H1 (cell line): ENCODE measurements around the gene AASDH. TPM values are rescaled to one million over a fixed set of nuclear protein-coding genes. Genes with fewer than 3 reads are reported as not detected.
A peak's percentile ranks its signal among the peaks of the same experiment; 100 is the strongest.

ENCODE experiments used
- BRCA1 ChIP-seq: IDR thresholded peaks from 2 replicates; pipeline ENCODE4 v1.6.1; 2012; ENCODE audit warnings: low read depth, low read length, improper control_type of control experiment
- CBX8 ChIP-seq: fragments of 300-800, 300-1000 bp; sonication (generic); IDR thresholded peaks from 2 replicates; pipeline ENCODE4 v1.7.1; 2016; ENCODE audit warnings: low read depth, low read length, borderline replicate concordance
- E2F6 ChIP-seq: IDR thresholded peaks from 2 replicates; pipeline ENCODE4 v1.6.1; 2012; ENCODE audit warnings: inconsistent platforms
- EGR1 ChIP-seq: IDR thresholded peaks from 2 replicates; pipeline ENCODE4 v1.6.1; 2011; ENCODE audit warnings: low read depth, low read length, borderline replicate concordance
- EP300 ChIP-seq, 2 experiments: IDR thresholded peaks; 1 replicate in 1 of 2; 2 replicates in 1 of 2; pipeline ENCODE4 v1.6.1; 2011 to 2012; ENCODE audit warnings: low read depth in 2 of 2, low read length in 2 of 2, mild to moderate bottlenecking in 2 of 2, borderline replicate concordance in 1 of 2, inconsistent platforms in 1 of 2, moderate library complexity in 1 of 2
- EZH2 ChIP-seq: fragments of 200-600 bp; sonication (generic); IDR thresholded peaks from 2 replicates; pipeline ENCODE4 v1.7.1; 2012; ENCODE audit warnings: low read depth, mild to moderate bottlenecking, moderate library complexity, low read length, inconsistent platforms; ENCODE audit not compliant: severe bottlenecking
- FOSL1 ChIP-seq: IDR thresholded peaks from 2 replicates; pipeline ENCODE4 v1.6.1; 2011; ENCODE audit warnings: mild to moderate bottlenecking, low read depth, low read length, moderate library complexity; ENCODE audit not compliant: insufficient read depth
- GABPA ChIP-seq: IDR thresholded peaks from 2 replicates; pipeline ENCODE4 v1.6.1; 2011; ENCODE audit warnings: mild to moderate bottlenecking, low read length, moderate library complexity, borderline replicate concordance; ENCODE audit not compliant: insufficient read depth
- HDAC6 ChIP-seq: IDR thresholded peaks from one replicate; pipeline ENCODE4 v1.7.1; 2012; ENCODE audit warnings: low read depth, mild to moderate bottlenecking, inconsistent platforms, low read length, moderate library complexity
- KDM1A ChIP-seq: fragments of 200-600, 300-600 bp; sonication (generic); IDR thresholded peaks from 2 replicates; pipeline ENCODE4 v1.7.1; 2016; ENCODE audit warnings: mild to moderate bottlenecking, low read length, borderline replicate concordance
- KDM4A ChIP-seq: IDR thresholded peaks from one replicate; pipeline ENCODE4 v1.7.1; 2012; ENCODE audit warnings: low read depth, mild to moderate bottlenecking, moderate library complexity, low read length, inconsistent platforms; ENCODE audit not compliant: severe bottlenecking
- NRF1 ChIP-seq: IDR thresholded peaks from 2 replicates; pipeline ENCODE4 v1.6.1; 2011; ENCODE audit warnings: mild to moderate bottlenecking, low read depth, low read length, improper control_type of control experiment
- PHF8 ChIP-seq: fragments of 200-600 bp; sonication (generic); conservative IDR thresholded peaks from 2 replicates; pipeline ENCODE4 v1.7.1; 2012; ENCODE audit warnings: low read depth, mild to moderate bottlenecking, inconsistent platforms, low read length, moderate library complexity
- POU5F1 ChIP-seq: IDR thresholded peaks from 2 replicates; pipeline ENCODE4 v1.6.1; 2011; ENCODE audit warnings: low read depth, mild to moderate bottlenecking, low read length, moderate library complexity
- RBBP5 ChIP-seq: IDR thresholded peaks from 2 replicates; pipeline ENCODE4 v1.7.1; 2012; ENCODE audit warnings: low read depth, mild to moderate bottlenecking, inconsistent platforms, low read length, moderate library complexity, borderline replicate concordance
- RXRA ChIP-seq: IDR thresholded peaks from 2 replicates; pipeline ENCODE4 v1.6.1; 2011; ENCODE audit warnings: low read depth, mild to moderate bottlenecking, low read length, moderate library complexity; ENCODE audit not compliant: insufficient read depth
- SP1 ChIP-seq: IDR thresholded peaks from 2 replicates; pipeline ENCODE4 v1.6.1; 2011; ENCODE audit warnings: low read depth, low read length
- SP2 ChIP-seq: IDR thresholded peaks from 2 replicates; pipeline ENCODE4 v1.6.1; 2012; ENCODE audit warnings: mild to moderate bottlenecking, low read length, inconsistent platforms
- SUZ12 ChIP-seq: fragments of 200-600 bp; sonication (generic); IDR thresholded peaks from 2 replicates; pipeline ENCODE4 v1.6.1; 2012; ENCODE audit warnings: mild to moderate bottlenecking, inconsistent platforms, low read length, moderate library complexity, mixed read lengths
- polyA plus RNA-seq, 7 experiments: library from polyadenylated mRNA; depleted of rRNA in 3 of 7; stranded (reverse) in 5 of 7; unstranded in 2 of 7; fragments of >200 nt in 5 of 7; fragments of 200-250 nt in 2 of 7; gene quantifications; 1 replicate in 5 of 7; 2 replicates in 1 of 7; 4 replicates in 1 of 7; pipeline versions ENCODE4 v1.2.1 to v1.2.3, GENCODE V29; 2011 to 2013; ENCODE audit warnings: missing spikeins in 2 of 7, mixed read lengths in 2 of 7
- total RNA-seq: library from RNA; stranded (reverse); fragmentation: NEBNext Ultra II Directional; extraction: Animal tissue kit (Norgen Biotek cat#: 25700); gene quantifications from 2 replicates; pipeline ENCODE4 v1.2.1, GENCODE V29; 2021

The AASDH gene
- total and polyA plus RNA-seq, 2 of the 8 experiments (the other 6 are each of a cell fraction or from before 2014, with no cell fraction given): 8.0 to 10.9 TPM

- no peak for TF ChIP-seq PHF8
- TF ChIP-seq RBBP5: no peak
- peak; percentile 54; the same call in 1 of the 2 replicates for TF ChIP-seq SP1
- TF ChIP-seq GABPA: no peak
- no peak for TF ChIP-seq EGR1
- no peak for TF ChIP-seq SUZ12
- TF ChIP-seq KDM4A: no peak
- no peak for TF ChIP-seq NRF1
- no peak for TF ChIP-seq FOSL1
- no peak for TF ChIP-seq SP2
- TF ChIP-seq E2F6: no peak
- TF ChIP-seq HDAC6: no peak
- TF ChIP-seq BRCA1: no peak
- TF ChIP-seq CBX8: no peak
- peak in 1 of 2 experiments; percentile 42; a peak in 1 of 3 replicates for TF ChIP-seq EP300 (IDR thresholded peaks at IDR 0.05; ENCODE audit: borderline replicate concordance in 1 of 2, low read depth in 2 of 2, low read length in 2 of 2)
- TF ChIP-seq RXRA: no peak
- no peak for TF ChIP-seq EZH2
- TF ChIP-seq POU5F1: no peak
- no peak for TF ChIP-seq KDM1A
Observed at GRCh38 chr4:56400560-56400959, 13.3 kb upstream of the AASDH start (continued).
